AG09309 (cell line): ENCODE results near the gene LAMTOR1.

Experiments used
- DNase-seq: peaks from one replicate; pipeline ENCODE4 v3.0.0-alpha.2; 2010; ENCODE audit warnings: low read depth
- H3K4me3 ChIP-seq: 2 replicates; pipeline ENCODE4 v1.5.1; 2011; ENCODE audit warnings: mild to moderate bottlenecking, low read depth, low read length, moderate library complexity; ENCODE audit not compliant: control insufficient read depth
- CTCF ChIP-seq: IDR thresholded peaks from 2 replicates; pipeline ENCODE4 v1.5.1; 2011; ENCODE audit warnings: mild to moderate bottlenecking, low read depth, low read length, inconsistent platforms; ENCODE audit not compliant: insufficient read depth, control insufficient read depth; ENCODE audit errors: missing control alignments

Gene LAMTOR1

GRCh38 chr11:72127923-72128322 lies 24.8 kb upstream of the LAMTOR1 start:
- H3K4me3 ChIP-seq = no peak overlapping the region
- DNase-seq = no peak
- no peak for TF ChIP-seq CTCF

GRCh38 chr11:72125956-72126355 lies 22.9 kb upstream of the LAMTOR1 start:
- H3K4me3 ChIP-seq = no peak overlapping the region
- no peak for TF ChIP-seq CTCF
- no peak for DNase-seq

GRCh38 chr11:72124046-72124445 lies 20.9 kb upstream of the LAMTOR1 start:
- no peak for TF ChIP-seq CTCF
- H3K4me3 ChIP-seq = no peak overlapping the region
- DNase-seq = no peak

GRCh38 chr11:72123117-72123653 lies 20.1 kb upstream of the LAMTOR1 start:
- no peak overlapping the region for H3K4me3 ChIP-seq
- TF ChIP-seq CTCF = no peak
- no peak for DNase-seq

- no peak for TF ChIP-seq CTCF
- H3K4me3 ChIP-seq = no peak overlapping the region
- no peak for DNase-seq
These were observed 19.5 kb upstream of the LAMTOR1 start for GRCh38 chr11:72122607-72123006.

GRCh38 chr11:72120930-72121329 lies 17.8 kb upstream of the LAMTOR1 start:
- no peak for DNase-seq
- no peak overlapping the region for H3K4me3 ChIP-seq
- no peak for TF ChIP-seq CTCF

- DNase-seq = no peak
- no peak for TF ChIP-seq CTCF
- no peak overlapping the region for H3K4me3 ChIP-seq
These were observed 16.1 kb upstream of the LAMTOR1 start for GRCh38 chr11:72119198-72119597.
